HepG2 (cell line): ENCODE measurements around the gene FHIT.

Source experiments
- CHD2 ChIP-seq: IDR thresholded peaks from 2 replicates; pipeline ENCODE4 v1.6.1; 2011; ENCODE audit warnings: low read depth, low read length, improper control_type of control experiment
- CTCF ChIP-seq: sonication (generic); formaldehyde crosslinking; IDR thresholded peaks from 2 replicates; pipeline ENCODE4 v1.5.0; 2020; ENCODE audit warnings: mild to moderate bottlenecking, missing genetic modification reagents, moderate library complexity
- GABPA ChIP-seq, 2 experiments: IDR thresholded peaks; 2 replicates each; pipeline ENCODE4 v1.6.1; 2011 to 2016; ENCODE audit warnings: low read depth in 2 of 2, low read length in 1 of 2, missing biosample characterization in 1 of 2, missing genetic modification characterization in 1 of 2
- HCFC1 ChIP-seq: fragments of 150-350 bp; IDR thresholded peaks from 2 replicates; pipeline ENCODE4 v1.6.1; 2014; ENCODE audit warnings: low read depth, low read length
- RAD21 ChIP-seq: fragments of 450-650 bp; formaldehyde crosslinking; IDR thresholded peaks from 2 replicates; pipeline ENCODE4 v1.5.0; 2020; ENCODE audit warnings: mild to moderate bottlenecking
- RFXAP ChIP-seq: sonication (generic); formaldehyde crosslinking; IDR thresholded peaks from 2 replicates; pipeline ENCODE4 v1.4.0; 2020; ENCODE audit warnings: missing genetic modification reagents, borderline replicate concordance
- ZKSCAN1 ChIP-seq: fragments of 150-350 bp; IDR thresholded peaks from 2 replicates; pipeline ENCODE4 v1.6.1; 2014; ENCODE audit warnings: low read length
- ZNF501 ChIP-seq: sonication (generic); formaldehyde crosslinking; IDR thresholded peaks from 2 replicates; pipeline ENCODE4 v1.5.1; 2020; ENCODE audit warnings: mild to moderate bottlenecking, moderate library complexity, missing genetic modification reagents
- ZNF530 ChIP-seq: sonication (generic); formaldehyde crosslinking; IDR thresholded peaks from 2 replicates; pipeline ENCODE4 v1.5.0; 2020; ENCODE audit warnings: low read depth, mild to moderate bottlenecking, missing genetic modification reagents
- ZNF562 ChIP-seq: sonication (generic); formaldehyde crosslinking; IDR thresholded peaks from 2 replicates; pipeline ENCODE4 v1.8.0; 2022; ENCODE audit warnings: missing genetic modification reagents, borderline replicate concordance

DNA sequence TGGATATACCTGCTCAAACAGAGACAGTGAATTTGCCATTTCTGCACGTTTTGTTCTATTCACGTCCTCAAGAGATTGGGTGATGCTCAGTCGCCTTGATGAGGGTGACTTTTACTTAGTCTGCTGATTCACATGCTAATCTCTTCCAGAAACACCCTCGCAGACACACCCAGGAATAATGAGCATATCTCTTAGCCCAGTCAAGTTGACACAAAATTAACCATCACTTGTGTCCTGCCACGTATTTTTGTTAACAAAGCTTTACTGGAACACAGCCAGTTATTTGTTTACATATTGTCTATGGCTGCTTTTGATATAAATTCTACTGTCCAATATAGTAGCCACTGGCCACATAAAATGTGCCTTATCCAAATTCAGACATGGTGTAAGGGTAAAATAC lies 218.3 kb downstream of the FHIT start:
- no peak for TF ChIP-seq ZKSCAN1
- TF ChIP-seq ZNF562 = no peak
- no peak for TF ChIP-seq HCFC1
- no peak for TF ChIP-seq CHD2
- TF ChIP-seq CTCF (CRISPR knock-in tag) = no peak
- TF ChIP-seq ZNF530 (CRISPR knock-in tag) = no peak
- TF ChIP-seq ZNF501 (CRISPR knock-in tag) = no peak
- no peak for TF ChIP-seq RAD21 (CRISPR knock-in tag)
- no peak for TF ChIP-seq RFXAP (CRISPR knock-in tag)
- TF ChIP-seq GABPA (IDR thresholded peaks at IDR 0.05; ENCODE audit: low read depth, low read length) = no peak
- no peak for TF ChIP-seq GABPA (CRISPR knock-in tag; IDR thresholded peaks at IDR 0.05; ENCODE audit: low read depth)
